ENCODE results near the gene SYNCRIP.
"Not testable (repeated sequence)": the region's sequence is repeated elsewhere in the genome, so short reads cannot be mapped to it uniquely, and the experiment has no call there.

SYNCRIP gene

GRCh38 chr6:85593438-85594196 is 49.1 kb downstream of the SYNCRIP start, which contains the start of gene SNX14:
Gene SNX14, minus strand, starts transcription at chr6:85593858. Its CDS starts 140 bp downstream, at chr6:85593718.
- DNase-seq = peak; percentile 37 to 94 (median 88)

GRCh38 chr6:85592033-85592432 is 50.7 kb downstream of the SYNCRIP start:
- DNase-seq = no peak

- DNase-seq = no peak
Observed at GRCh38 chr6:85591207-85591606, 51.5 kb downstream of the SYNCRIP start.

GRCh38 chr6:85585741-85586140 is 56.9 kb downstream of the SYNCRIP start:
- DNase-seq = no peak

GRCh38 chr6:85582832-85583231 is 59.9 kb downstream of the SYNCRIP start:
- DNase-seq = not testable (repeated sequence)

- DNase-seq = no peak
Observed at GRCh38 chr6:85581572-85581971, 61.1 kb downstream of the SYNCRIP start.

GRCh38 chr6:85580878-85581267 is 61.8 kb downstream of the SYNCRIP start:
- no peak for DNase-seq

GRCh38 chr6:85580118-85580877 is 62.4 kb downstream of the SYNCRIP start:
- DNase-seq = no peak

- DNase-seq = no peak
Observed at GRCh38 chr6:85579581-85579980, 63.1 kb downstream of the SYNCRIP start.

- no peak for DNase-seq
Observed at GRCh38 chr6:85576476-85576875, 66.2 kb downstream of the SYNCRIP start.

- DNase-seq = no peak
Observed at GRCh38 chr6:85574932-85575598, 67.6 kb downstream of the SYNCRIP start.

- DNase-seq = no peak
Observed at GRCh38 chr6:85569323-85569722, 73.4 kb downstream of the SYNCRIP start.

- DNase-seq = no peak
Observed at GRCh38 chr6:85568411-85568810, 74.3 kb downstream of the SYNCRIP start.

- no peak for DNase-seq
Observed at GRCh38 chr6:85565736-85566135, 77.0 kb downstream of the SYNCRIP start.

GRCh38 chr6:85564223-85564622 is 78.5 kb downstream of the SYNCRIP start:
- DNase-seq = not testable (repeated sequence)
